ENCODE data around the gene HCN3. TPM values are rescaled to one million over a fixed set of nuclear protein-coding genes. Genes with fewer than 3 reads are reported as not detected.

Gene HCN3
- total and polyA plus RNA-seq, 2 donors (not counting 3 experiments of a cell fraction or from before 2014, with no cell fraction given): 3.3 to 4.1 TPM

GRCh38 chr1:155285063-155285462, 7.8 kb downstream of the HCN3 start:
- Histone ChIP-seq H3K9me3 (replicated peaks; ENCODE audit: control insufficient read depth, insufficient read depth, low read length) (no peaks in the 10 kb centered on the region), H2AFZ (ENCODE audit: low read depth, low read length) (no peak overlapping the region), H3K9me1 (replicated peaks; ENCODE audit: control insufficient read depth, extremely low read depth, insufficient read depth, low read length) (no peaks in the 10 kb centered on the region), H3K4me2 (ENCODE audit: insufficient read depth, low read length) (no peak overlapping the region), H3K27me3 (ENCODE audit: control insufficient read depth in 2 of 2, insufficient read depth in 2 of 2, low read length in 2 of 2) (no peaks in the 10 kb centered on the region), H3K27ac (ENCODE audit: insufficient read depth, low read depth, low read length) (no peak overlapping the region), H3K9ac (replicated peaks; ENCODE audit: extremely low read depth, insufficient read depth, low read length) (no peak overlapping the region), H3K79me2 (ENCODE audit: control insufficient read depth, insufficient read depth, low read length) (no peaks in the 10 kb centered on the region), H3K4me1 (ENCODE audit: control insufficient read depth, extremely low read depth, insufficient read depth, low read length) (no peaks in the 10 kb centered on the region), H3K36me3 (ENCODE audit: control insufficient read depth in 2 of 2, extremely low read depth in 1 of 2, insufficient read depth in 2 of 2, low read length in 2 of 2) (no peaks in the 10 kb centered on the region), H4K20me1 (replicated peaks; ENCODE audit: control insufficient read depth, extremely low read depth, insufficient read depth, low read length) (no peaks in the 10 kb centered on the region), H3K4me3 (replicated peaks in 1 of 3; ENCODE audit: insufficient read depth in 1 of 3, low read depth in 1 of 3, low read length in 3 of 3) (no peak overlapping the region)
- DNase-seq (ENCODE audit: low read depth, low spot score): no peak
- dilution Hi-C loops (cut with MboI; ENCODE audit: extremely low pct_ligation_motif_present, low sequenced_read_pairs): no loop called here
- no TSS peak for BruUV-seq (replicated peaks)
- no peak for TF ChIP-seq FOS (IDR thresholded peaks at IDR 0.05; ENCODE audit: borderline replicate concordance, insufficient read depth, low read length)
- TF ChIP-seq MYC (IDR thresholded peaks at IDR 0.05; ENCODE audit: low read depth, low read length): no peak
- no peak for TF ChIP-seq CTCF (IDR thresholded peaks at IDR 0.05; ENCODE audit: extremely low read depth in 1 of 2, insufficient read depth in 1 of 2, low read depth in 1 of 2, low read length in 2 of 2)
- no peak for TF ChIP-seq MAX (IDR thresholded peaks at IDR 0.05; ENCODE audit: insufficient read depth, insufficient read length)
- TF ChIP-seq GATA2 (IDR thresholded peaks at IDR 0.05; ENCODE audit: insufficient read depth, insufficient read length, low read depth, low read length): no peak
- no peak for TF ChIP-seq JUN (IDR thresholded peaks at IDR 0.05; ENCODE audit: borderline replicate concordance, insufficient read depth, insufficient read length, low read depth)
- TF ChIP-seq POLR2A (IDR thresholded peaks at IDR 0.05; ENCODE audit: low read depth, low read length): no peak
- TF ChIP-seq POLR2AphosphoS5 (IDR thresholded peaks at IDR 0.05; ENCODE audit: insufficient read depth, low read depth, low read length): no peak
- TF ChIP-seq EZH2 (IDR thresholded peaks at IDR 0.05; ENCODE audit: borderline replicate concordance, low read depth, low read length, severe bottlenecking): no peak
- no peak for FAIRE-seq
- ChIA-PET CTCF (no interaction called here), POLR2A (no interaction called here)
- intact Hi-C loops (cut with micrococcal nuclease): no loop called here
